HepG2 (cell line): Measurements from ENCODE around the gene BOD1. TPM values are rescaled to one million over a fixed set of nuclear protein-coding genes. Genes with fewer than 3 reads are reported as not detected.

Experiments used
- ATAC-seq: fragments of 200-7000 bp; cut with Tn5 transposase; 3 replicates; pipeline ENCODE4 v1.9.1; 2020; ENCODE audit warnings: mild to moderate bottlenecking, moderate library complexity
- BruUV-seq: library from RNA; stranded (reverse); fragments of 400-500 nt; replicated peaks from 2 replicates; lab custom pipeline; 2021; lab: Mats Ljungman, UMichigan
- CTCF ChIA-PET: fragments of 300-600 bp; formaldehyde crosslinking; extraction: SDS; loops from one replicate; lab custom pipeline; 2021; ENCODE audit warnings: low total read pairs, inconsistent platforms, low intra/inter-chr PET ratio; lab: Yijun Ruan, JAX
- POLR2A ChIA-PET: fragments of 350-600 bp; sonication (Branson Sonifier 250); formaldehyde crosslinking; loops from one replicate; lab custom pipeline; 2020; ENCODE audit warnings: antibody characterized with exemption, inconsistent platforms; lab: Yijun Ruan, JAX
- DNase-seq: peaks from one replicate; pipeline ENCODE4 v3.0.0-alpha.2; 2015; ENCODE audit warnings: low spot score
- FAIRE-seq: peaks from 3 replicates; lab custom pipeline; 2011; peaks lifted over from hg19 to GRCh38; lab: Jason Lieb, UNC
- H2AFZ ChIP-seq: one replicate; pipeline ENCODE4 v1.6.1; 2011; ENCODE audit warnings: low read length, inconsistent platforms
- H3K27ac ChIP-seq: fragments of 300-600 bp; 3 replicates; pipeline ENCODE4 v1.8.0; 2011; ENCODE audit warnings: mixed run types, mild to moderate bottlenecking, mixed read lengths, low read length, inconsistent platforms; ENCODE audit not compliant: insufficient read depth; ENCODE audit errors: extremely low read length
- H3K27me3 ChIP-seq, 2 experiments: fragments of 200-600 bp in 1 of 2; 2 replicates in 1 of 2; 3 replicates in 1 of 2; pipeline versions ENCODE4 v1.6.0 to v1.8.0; 2011; ENCODE audit warnings: low read length in 2 of 2, mild to moderate bottlenecking in 2 of 2, moderate library complexity in 2 of 2, inconsistent platforms in 1 of 2; ENCODE audit not compliant: insufficient read depth in 2 of 2, control insufficient read depth in 1 of 2
- H3K36me3 ChIP-seq, 2 experiments: fragments of 200-600 bp in 1 of 2; replicated peaks in 1 of 2; 2 replicates in 1 of 2; 3 replicates in 1 of 2; pipeline versions ENCODE4 v1.5.1 to v1.8.0; 2011; ENCODE audit warnings: low read length in 2 of 2, inconsistent platforms in 1 of 2; ENCODE audit not compliant: insufficient read depth in 2 of 2, control insufficient read depth in 1 of 2
- H3K4me1 ChIP-seq: 2 replicates; pipeline ENCODE4 v1.5.1; 2012; ENCODE audit warnings: low read length, inconsistent platforms; ENCODE audit not compliant: insufficient read depth
- H3K4me2 ChIP-seq: 2 replicates; pipeline ENCODE4 v1.6.0; 2011; ENCODE audit warnings: low read depth, low read length, inconsistent platforms
- H3K4me3 ChIP-seq, 3 experiments: fragments of 200-600 bp in 1 of 3; sonication (generic), shearing (Covaris generic) in 1 of 3; replicated peaks in 1 of 3; 2 replicates each; pipeline ENCODE4 v1.5.1; 2011 to 2016; ENCODE audit warnings: low read length in 3 of 3, inconsistent platforms in 2 of 3, low read depth in 2 of 3, mild to moderate bottlenecking in 2 of 3, control low read depth in 1 of 3, mixed read lengths in 1 of 3; ENCODE audit not compliant: insufficient read depth in 1 of 3
- H3K79me2 ChIP-seq: one replicate; pipeline ENCODE4 v1.6.1; 2011; ENCODE audit warnings: low read length, inconsistent platforms; ENCODE audit not compliant: insufficient read depth
- H3K9ac ChIP-seq: 2 replicates; pipeline ENCODE4 v1.6.0; 2011; ENCODE audit warnings: mild to moderate bottlenecking, low read depth, low read length, inconsistent platforms; ENCODE audit not compliant: insufficient read depth
- H3K9me3 ChIP-seq: 2 replicates; pipeline ENCODE4 v1.5.1; 2012; ENCODE audit warnings: mild to moderate bottlenecking, low read length
- H4K20me1 ChIP-seq: 2 replicates; pipeline ENCODE4 v1.6.0; 2011; ENCODE audit warnings: inconsistent platforms, mild to moderate bottlenecking, low read length, moderate library complexity; ENCODE audit not compliant: insufficient read depth
- CEBPG ChIP-seq: IDR thresholded peaks from 2 replicates; pipeline ENCODE4 v1.6.1; 2016
- GABPA ChIP-seq, 2 experiments: IDR thresholded peaks; 2 replicates each; pipeline ENCODE4 v1.6.1; 2011 to 2016; ENCODE audit warnings: low read depth in 2 of 2, low read length in 1 of 2, missing biosample characterization in 1 of 2, missing genetic modification characterization in 1 of 2
- RAD21 ChIP-seq: fragments of 450-650 bp; formaldehyde crosslinking; IDR thresholded peaks from 2 replicates; pipeline ENCODE4 v1.5.0; 2020; ENCODE audit warnings: mild to moderate bottlenecking
- SSRP1 ChIP-seq: IDR thresholded peaks from 2 replicates; pipeline ENCODE4 v1.6.1; 2016; ENCODE audit warnings: control low read depth
- U2AF2 ChIP-seq: fragments of 200-400 bp; formaldehyde crosslinking; IDR thresholded peaks from 2 replicates; pipeline ENCODE4 v1.6.1; 2017; ENCODE audit warnings: low read depth, mild to moderate bottlenecking, low read length
- ZNF136 ChIP-seq: sonication (generic); formaldehyde crosslinking; IDR thresholded peaks from 2 replicates; pipeline ENCODE4 v1.8.1; 2022; ENCODE audit warnings: low read depth, mild to moderate bottlenecking, moderate library complexity, missing genetic modification reagents
- ZNF337 ChIP-seq: sonication (generic); formaldehyde crosslinking; IDR thresholded peaks from 2 replicates; pipeline ENCODE4 v1.5.1; 2020; ENCODE audit warnings: missing genetic modification reagents, low read depth, mild to moderate bottlenecking, borderline replicate concordance
- ZNF33B ChIP-seq: sonication (generic); formaldehyde crosslinking; IDR thresholded peaks from 2 replicates; pipeline ENCODE4 v1.5.1; 2020; ENCODE audit warnings: mild to moderate bottlenecking, missing genetic modification reagents
- ZNF558 ChIP-seq: sonication (generic); formaldehyde crosslinking; IDR thresholded peaks from 2 replicates; pipeline ENCODE4 v1.9.0; 2022; ENCODE audit warnings: mild to moderate bottlenecking, missing genetic modification reagents, borderline replicate concordance
- ZNF646 ChIP-seq: sonication (generic); formaldehyde crosslinking; IDR thresholded peaks from 2 replicates; pipeline ENCODE4 v1.9.0; 2021; ENCODE audit warnings: mild to moderate bottlenecking, missing genetic modification reagents
- ZNF761 ChIP-seq: sonication (generic); formaldehyde crosslinking; conservative IDR thresholded peaks from 2 replicates; pipeline ENCODE4 v1.4.0; 2020; ENCODE audit warnings: mild to moderate bottlenecking, missing genetic modification reagents
- WGBS: methylation state at CpG from one replicate; pipeline ENCODE4 v1.1.6; 2017; ENCODE audit warnings: low lambda C conversion rate; 5-methylcytosine and 5-hydroxymethylcytosine counted together
- in situ Hi-C: cut with HindIII; loops from 2 replicates; pipeline ENCODE4 v1.10.0; 2017; ENCODE audit warnings: low pct_unique_long_range_greater_than_20kb; ENCODE audit not compliant: extremely low pct_ligation_motif_present
- intact Hi-C: fragments of 100-400 bp; cut with micrococcal nuclease; formaldehyde crosslinking; loops from one replicate; pipeline ENCODE4 v1.10.0; 2022; ENCODE audit not compliant: unreplicated experiment
- polyA plus RNA-seq, 8 experiments: library from polyadenylated mRNA; depleted of rRNA in 3 of 8; stranded (reverse) in 7 of 8; unstranded in 1 of 8; fragments of >200 nt; fragmentation: Illumina TruSeq in 4 of 8; extraction: Trizol in 4 of 8; gene quantifications; 2 replicates each; pipeline versions ENCODE4 v1.2.1 to v1.2.3, GENCODE V29; 2011 to 2016; ENCODE audit warnings: low read depth in 4 of 8, missing spikeins in 1 of 8, mixed read lengths in 1 of 8; ENCODE audit not compliant: insufficient read depth in 1 of 8
- total RNA-seq, 5 experiments: library from RNA; depleted of rRNA; stranded (reverse); fragments of >200 nt; fragmentation: Illumina TruSeq; extraction: Trizol; gene quantifications; 2 replicates each; pipeline ENCODE4 v1.2.3, GENCODE V29; 2016; ENCODE audit warnings: low read depth in 1 of 5
- TF ChIP-seq, protein P1 (sequence below): sonication (generic); formaldehyde crosslinking; IDR thresholded peaks from 2 replicates; pipeline ENCODE4 v1.5.1; 2020; ENCODE audit warnings: missing genetic modification reagents, mild to moderate bottlenecking, borderline replicate concordance
- TF ChIP-seq, protein P2 (sequence below): sonication (generic); formaldehyde crosslinking; conservative IDR thresholded peaks from 2 replicates; pipeline ENCODE4 v1.4.0; 2020; ENCODE audit warnings: missing genetic modification reagents
- TF ChIP-seq, protein P3 (sequence below): sonication (generic); formaldehyde crosslinking; IDR thresholded peaks from 2 replicates; pipeline ENCODE4 v1.9.0; 2022; ENCODE audit warnings: missing genetic modification reagents, mild to moderate bottlenecking, borderline replicate concordance

BOD1 gene
- total and polyA plus RNA-seq, 2 of the 13 experiments (the other 11 are each of a cell fraction or from before 2014, with no cell fraction given), result 81.5 to 103 TPM

DNA sequence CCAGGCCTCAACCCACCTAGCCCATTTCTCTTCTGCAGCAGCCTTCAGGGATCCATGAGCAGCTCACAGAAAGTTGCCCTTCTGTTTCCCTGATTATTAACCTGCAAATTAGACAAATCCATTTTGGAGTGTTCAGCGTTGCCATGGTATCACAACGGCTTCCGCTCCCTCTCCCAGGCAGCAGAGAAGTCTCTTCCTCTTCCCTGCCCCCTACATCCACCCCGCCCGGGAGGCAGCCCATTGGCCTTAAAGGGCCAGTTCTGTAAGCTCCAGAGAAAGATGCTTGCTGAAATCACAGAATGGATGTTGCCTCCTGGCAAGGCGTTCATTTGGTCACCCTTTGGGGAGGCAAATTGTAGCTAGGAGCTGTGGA is 47.7 kb upstream of the BOD1 start:
- ChIA-PET CTCF (no interaction called here), POLR2A (no interaction called here)
- H3K27ac ChIP-seq, result no peak overlapping the region
- no peaks in the 10 kb centered on the region for H3K36me3 ChIP-seq
- no peaks in the 10 kb centered on the region for H4K20me1 ChIP-seq
- TF ChIP-seq ZNF136 (no peak), ZNF646 (CRISPR knock-in tag) (no peak), U2AF2 (no peak), ZNF761 (CRISPR knock-in tag) (no peak), CEBPG (CRISPR knock-in tag) (no peak), ZNF558 (no peak), GABPA (IDR thresholded peaks at IDR 0.05; ENCODE audit: low read depth, low read length) (no peak), GABPA (CRISPR knock-in tag; IDR thresholded peaks at IDR 0.05; ENCODE audit: low read depth) (peak; percentile 39; the same call in 1 of the 2 replicates), ZNF33B (no peak), SSRP1 (CRISPR knock-in tag) (no peak), RAD21 (no peak), ZNF337 (CRISPR knock-in tag) (no peak)
- TF ChIP-seq, protein P1, sequence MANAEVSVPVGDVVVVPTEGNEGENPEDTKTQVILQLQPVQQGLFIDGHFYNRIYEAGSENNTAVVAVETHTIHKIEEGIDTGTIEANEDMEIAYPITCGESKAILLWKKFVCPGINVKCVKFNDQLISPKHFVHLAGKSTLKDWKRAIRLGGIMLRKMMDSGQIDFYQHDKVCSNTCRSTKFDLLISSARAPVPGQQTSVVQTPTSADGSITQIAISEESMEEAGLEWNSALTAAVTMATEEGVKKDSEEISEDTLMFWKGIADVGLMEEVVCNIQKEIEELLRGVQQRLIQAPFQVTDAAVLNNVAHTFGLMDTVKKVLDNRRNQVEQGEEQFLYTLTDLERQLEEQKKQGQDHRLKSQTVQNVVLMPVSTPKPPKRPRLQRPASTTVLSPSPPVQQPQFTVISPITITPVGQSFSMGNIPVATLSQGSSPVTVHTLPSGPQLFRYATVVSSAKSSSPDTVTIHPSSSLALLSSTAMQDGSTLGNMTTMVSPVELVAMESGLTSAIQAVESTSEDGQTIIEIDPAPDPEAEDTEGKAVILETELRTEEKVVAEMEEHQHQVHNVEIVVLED (CRISPR knock-in tag), result no peak
- TF ChIP-seq, protein P2, sequence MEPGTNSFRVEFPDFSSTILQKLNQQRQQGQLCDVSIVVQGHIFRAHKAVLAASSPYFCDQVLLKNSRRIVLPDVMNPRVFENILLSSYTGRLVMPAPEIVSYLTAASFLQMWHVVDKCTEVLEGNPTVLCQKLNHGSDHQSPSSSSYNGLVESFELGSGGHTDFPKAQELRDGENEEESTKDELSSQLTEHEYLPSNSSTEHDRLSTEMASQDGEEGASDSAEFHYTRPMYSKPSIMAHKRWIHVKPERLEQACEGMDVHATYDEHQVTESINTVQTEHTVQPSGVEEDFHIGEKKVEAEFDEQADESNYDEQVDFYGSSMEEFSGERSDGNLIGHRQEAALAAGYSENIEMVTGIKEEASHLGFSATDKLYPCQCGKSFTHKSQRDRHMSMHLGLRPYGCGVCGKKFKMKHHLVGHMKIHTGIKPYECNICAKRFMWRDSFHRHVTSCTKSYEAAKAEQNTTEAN (CRISPR knock-in tag), result no peak
- TF ChIP-seq, protein P3, sequence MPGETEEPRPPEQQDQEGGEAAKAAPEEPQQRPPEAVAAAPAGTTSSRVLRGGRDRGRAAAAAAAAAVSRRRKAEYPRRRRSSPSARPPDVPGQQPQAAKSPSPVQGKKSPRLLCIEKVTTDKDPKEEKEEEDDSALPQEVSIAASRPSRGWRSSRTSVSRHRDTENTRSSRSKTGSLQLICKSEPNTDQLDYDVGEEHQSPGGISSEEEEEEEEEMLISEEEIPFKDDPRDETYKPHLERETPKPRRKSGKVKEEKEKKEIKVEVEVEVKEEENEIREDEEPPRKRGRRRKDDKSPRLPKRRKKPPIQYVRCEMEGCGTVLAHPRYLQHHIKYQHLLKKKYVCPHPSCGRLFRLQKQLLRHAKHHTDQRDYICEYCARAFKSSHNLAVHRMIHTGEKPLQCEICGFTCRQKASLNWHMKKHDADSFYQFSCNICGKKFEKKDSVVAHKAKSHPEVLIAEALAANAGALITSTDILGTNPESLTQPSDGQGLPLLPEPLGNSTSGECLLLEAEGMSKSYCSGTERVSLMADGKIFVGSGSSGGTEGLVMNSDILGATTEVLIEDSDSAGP, result peak; percentile 91
- H3K4me3 ChIP-seq, result no peak overlapping the region
- FAIRE-seq (no peak), DNase-seq (no peak), ATAC-seq (peak; percentile 42; the same call in 1 of the 3 replicates)
- H3K9ac ChIP-seq, result no peak overlapping the region
- peaks cover 0 to 4% of the 10 kb centered on the region in 2 experiments; a peak in 1 of 5 replicates for H3K27me3 ChIP-seq
- H3K4me2 ChIP-seq, result no peak overlapping the region
- no TSS peak for BruUV-seq
- intact Hi-C loops (no loop called here), in situ Hi-C loops (no loop called here)
- peaks cover 27% of the 10 kb centered on the region for H3K4me1 ChIP-seq
- peaks cover 5% of the 10 kb centered on the region; the same call in 1 of the 2 replicates for H3K9me3 ChIP-seq
- WGBS, result 33% methylated on average over 6 of the region's 6 CpGs
- no peaks in the 10 kb centered on the region for H3K79me2 ChIP-seq
- H2AFZ ChIP-seq, result no peak overlapping the region
